HG03025 (cell line): ENCODE results near the gene APOBEC4.
A peak's percentile ranks its signal among the peaks of the same experiment; 100 is the strongest.

Experiments
- ATAC-seq: cut with Tn5 transposase; IDR thresholded peaks from one replicate; pipeline ENCODE4 v1.9.1; 2021; ENCODE audit warnings: mild to moderate bottlenecking, moderate library complexity; ENCODE audit not compliant: unreplicated experiment, low FRiP score

Gene APOBEC4

GRCh38 chr1:183675381-183675780 lies 22.3 kb upstream of the APOBEC4 start:
- no peak for ATAC-seq

GRCh38 chr1:183674886-183675285 lies 21.8 kb upstream of the APOBEC4 start:
- ATAC-seq: no peak

GRCh38 chr1:183674339-183674738 lies 21.2 kb upstream of the APOBEC4 start:
- ATAC-seq: no peak

- no peak for ATAC-seq
Measured at GRCh38 chr1:183673605-183674323, 20.6 kb upstream of the APOBEC4 start.

GRCh38 chr1:183670169-183670568 lies 17.1 kb upstream of the APOBEC4 start:
- no peak for ATAC-seq

GRCh38 chr1:183656355-183656754 lies 3.2 kb upstream of the APOBEC4 start:
- no peak for ATAC-seq

GRCh38 chr1:183655562-183656075 lies 2.5 kb upstream of the APOBEC4 start:
- ATAC-seq: no peak

- ATAC-seq: no peak
Measured at GRCh38 chr1:183654706-183655105, 1.6 kb upstream of the APOBEC4 start.

- ATAC-seq: no peak
Measured at GRCh38 chr1:183653876-183654451, 848 bp upstream of the APOBEC4 start.

- no peak for ATAC-seq
Measured at GRCh38 chr1:183653462-183653794, 312 bp upstream of the APOBEC4 start.

GRCh38 chr1:183652107-183652506 lies 1.0 kb downstream of the APOBEC4 start:
- ATAC-seq: no peak

- ATAC-seq: no peak
Measured at GRCh38 chr1:183651612-183652011, 1.5 kb downstream of the APOBEC4 start.

- no peak for ATAC-seq
Measured at GRCh38 chr1:183648042-183648441, 5.1 kb downstream of the APOBEC4 start.

- no peak for ATAC-seq
Measured at GRCh38 chr1:183646776-183647175, 6.3 kb downstream of the APOBEC4 start.

- no peak for ATAC-seq
Measured at GRCh38 chr1:183645531-183645930, 7.6 kb downstream of the APOBEC4 start.

- ATAC-seq: no peak
Measured at GRCh38 chr1:183642166-183642565, 10.9 kb downstream of the APOBEC4 start.

- ATAC-seq: no peak
Measured at GRCh38 chr1:183640193-183640592, 12.9 kb downstream of the APOBEC4 start.

GRCh38 chr1:183638649-183639387 lies 14.3 kb downstream of the APOBEC4 start:
- ATAC-seq: no peak

- no peak for ATAC-seq
Measured at GRCh38 chr1:183636783-183637182, 16.3 kb downstream of the APOBEC4 start.

GRCh38 chr1:183636334-183636682 lies 16.8 kb downstream of the APOBEC4 start:
- no peak for ATAC-seq

GRCh38 chr1:183635606-183636333 lies 17.3 kb downstream of the APOBEC4 start, which contains the start of gene ARPC5:
Gene ARPC5, minus strand, starts transcription at chr1:183635783. Its CDS starts 124 bp downstream, at chr1:183635659.
- ATAC-seq: peak; percentile 88
